HepG2 (cell line): ENCODE data around the gene MTHFD1L. TPM values are rescaled to one million over a fixed set of nuclear protein-coding genes. Genes with fewer than 3 reads are reported as not detected.

Source experiments
- DR1 ChIP-seq: sonication (generic); formaldehyde crosslinking; IDR thresholded peaks from 2 replicates; pipeline ENCODE4 v1.8.0; 2021; ENCODE audit warnings: mild to moderate bottlenecking, missing genetic modification reagents, inconsistent platforms
- ELF4 ChIP-seq: sonication (generic); formaldehyde crosslinking; IDR thresholded peaks from 2 replicates; pipeline ENCODE4 v1.5.0; 2020; ENCODE audit warnings: missing genetic modification reagents, mild to moderate bottlenecking, moderate library complexity, borderline replicate concordance
- FOXK1 ChIP-seq: sonication (generic); formaldehyde crosslinking; IDR thresholded peaks from 2 replicates; pipeline ENCODE4 v1.4.0; 2020; ENCODE audit warnings: low read depth, missing genetic modification reagents, borderline replicate concordance
- GABPB1 ChIP-seq: IDR thresholded peaks from 2 replicates; pipeline ENCODE4 v1.6.1; 2016; ENCODE audit warnings: mild to moderate bottlenecking, missing genetic modification reagents, moderate library complexity, missing compliant biosample characterization
- NKX3-1 ChIP-seq: sonication (generic); formaldehyde crosslinking; IDR thresholded peaks from 2 replicates; pipeline ENCODE4 v1.5.0; 2020; ENCODE audit warnings: missing genetic modification reagents
- PCBP2 ChIP-seq: fragments of 200-400 bp; formaldehyde crosslinking; optimal IDR thresholded peaks from 2 replicates; pipeline ENCODE3; 2018; ENCODE audit warnings: low read length, low read depth; ENCODE audit not compliant: poor library complexity, severe bottlenecking
- RARA ChIP-seq: IDR thresholded peaks from 2 replicates; pipeline ENCODE4 v1.6.1; 2016; ENCODE audit warnings: missing genetic modification reagents, missing compliant biosample characterization
- RELA ChIP-seq: sonication (generic); formaldehyde crosslinking; IDR thresholded peaks from 2 replicates; pipeline ENCODE4 v1.4.0; 2020; ENCODE audit warnings: missing genetic modification reagents
- SIN3B ChIP-seq: fragments of 150-350 bp; IDR thresholded peaks from 2 replicates; pipeline ENCODE4 v1.6.1; 2014; ENCODE audit warnings: low read length
- YEATS4 ChIP-seq: sonication (generic); formaldehyde crosslinking; IDR thresholded peaks from 2 replicates; pipeline ENCODE4 v1.4.0; 2020; ENCODE audit warnings: missing genetic modification reagents, borderline replicate concordance
- ZNF3 ChIP-seq: IDR thresholded peaks from 2 replicates; pipeline ENCODE4 v1.7.0; 2017; ENCODE audit warnings: inconsistent platforms
- ZNF326 ChIP-seq: sonication (generic); formaldehyde crosslinking; IDR thresholded peaks from 2 replicates; pipeline ENCODE4 v1.4.0; 2020; ENCODE audit warnings: missing genetic modification reagents, borderline replicate concordance
- ZNF350 ChIP-seq: sonication (generic); formaldehyde crosslinking; IDR thresholded peaks from 2 replicates; pipeline ENCODE4 v1.4.0; 2020; ENCODE audit warnings: mild to moderate bottlenecking, low read depth, missing genetic modification reagents, borderline replicate concordance
- ZNF639 ChIP-seq: conservative IDR thresholded peaks from 2 replicates; pipeline ENCODE4 v1.6.1; 2018; ENCODE audit warnings: missing genetic modification reagents
- ZNF670 ChIP-seq: sonication (generic); formaldehyde crosslinking; IDR thresholded peaks from 2 replicates; pipeline ENCODE4 v1.8.0; 2022; ENCODE audit warnings: mild to moderate bottlenecking, missing genetic modification reagents, borderline replicate concordance
- ZNF703 ChIP-seq: sonication (generic); formaldehyde crosslinking; IDR thresholded peaks from 2 replicates; pipeline ENCODE4 v1.5.1; 2020; ENCODE audit warnings: missing genetic modification reagents, mild to moderate bottlenecking, moderate library complexity, borderline replicate concordance
- ZNF891 ChIP-seq: sonication (generic); formaldehyde crosslinking; IDR thresholded peaks from 2 replicates; pipeline ENCODE4 v1.5.0; 2020; ENCODE audit warnings: mild to moderate bottlenecking, missing genetic modification reagents
- polyA plus RNA-seq, 8 experiments: library from polyadenylated mRNA; depleted of rRNA in 3 of 8; stranded (reverse) in 7 of 8; unstranded in 1 of 8; fragments of >200 nt; fragmentation: Illumina TruSeq in 4 of 8; extraction: Trizol in 4 of 8; gene quantifications; 2 replicates each; pipeline versions ENCODE4 v1.2.1 to v1.2.3, GENCODE V29; 2011 to 2016; ENCODE audit warnings: low read depth in 4 of 8, missing spikeins in 1 of 8, mixed read lengths in 1 of 8; ENCODE audit not compliant: insufficient read depth in 1 of 8
- total RNA-seq, 5 experiments: library from RNA; depleted of rRNA; stranded (reverse); fragments of >200 nt; fragmentation: Illumina TruSeq; extraction: Trizol; gene quantifications; 2 replicates each; pipeline ENCODE4 v1.2.3, GENCODE V29; 2016; ENCODE audit warnings: low read depth in 1 of 5
- TF ChIP-seq, protein P1 (sequence below), 2 experiments: fragments of 450-650 bp in 1 of 2; sonication (generic) in 1 of 2; formaldehyde crosslinking in 1 of 2; IDR thresholded peaks; 2 replicates each; pipeline versions ENCODE4 v1.6.1 to v1.8.0; 2016 to 2022; ENCODE audit warnings: antibody characterized with exemption in 1 of 2, mild to moderate bottlenecking in 1 of 2, missing genetic modification reagents in 1 of 2

Gene MTHFD1L
- total and polyA plus RNA-seq, 2 of the 13 experiments (the other 11 are each of a cell fraction or from before 2014, with no cell fraction given): 24.0 to 39.6 TPM

GRCh38 chr6:151067684-151068596 lies 202.4 kb downstream of the MTHFD1L start (continued):
- TF ChIP-seq ZNF3 (CRISPR knock-in tag): peak; percentile 60; the same call in 1 of the 2 replicates
- no peak; the same call in 1 of the 2 replicates for TF ChIP-seq ZNF639 (CRISPR knock-in tag)
- peak; percentile 92 for TF ChIP-seq RARA (CRISPR knock-in tag)
- no peak for TF ChIP-seq ZNF703 (CRISPR knock-in tag)
- peak; percentile 26 for TF ChIP-seq ZNF670 (CRISPR knock-in tag)
- no peak for TF ChIP-seq ELF4
- TF ChIP-seq SIN3B: no peak
- TF ChIP-seq PCBP2: no peak
- TF ChIP-seq ZNF350 (CRISPR knock-in tag): peak; percentile 40; the same call in 1 of the 2 replicates
- no peak for TF ChIP-seq YEATS4 (CRISPR knock-in tag)
- no peak for TF ChIP-seq NKX3-1 (CRISPR knock-in tag)
- TF ChIP-seq ZNF891: no peak
- TF ChIP-seq RELA (CRISPR knock-in tag): no peak
- no peak for TF ChIP-seq ZNF326 (CRISPR knock-in tag)
- TF ChIP-seq GABPB1 (CRISPR knock-in tag): no peak; the same call in 1 of the 2 replicates
- TF ChIP-seq DR1: no peak
- TF ChIP-seq, protein P1, sequence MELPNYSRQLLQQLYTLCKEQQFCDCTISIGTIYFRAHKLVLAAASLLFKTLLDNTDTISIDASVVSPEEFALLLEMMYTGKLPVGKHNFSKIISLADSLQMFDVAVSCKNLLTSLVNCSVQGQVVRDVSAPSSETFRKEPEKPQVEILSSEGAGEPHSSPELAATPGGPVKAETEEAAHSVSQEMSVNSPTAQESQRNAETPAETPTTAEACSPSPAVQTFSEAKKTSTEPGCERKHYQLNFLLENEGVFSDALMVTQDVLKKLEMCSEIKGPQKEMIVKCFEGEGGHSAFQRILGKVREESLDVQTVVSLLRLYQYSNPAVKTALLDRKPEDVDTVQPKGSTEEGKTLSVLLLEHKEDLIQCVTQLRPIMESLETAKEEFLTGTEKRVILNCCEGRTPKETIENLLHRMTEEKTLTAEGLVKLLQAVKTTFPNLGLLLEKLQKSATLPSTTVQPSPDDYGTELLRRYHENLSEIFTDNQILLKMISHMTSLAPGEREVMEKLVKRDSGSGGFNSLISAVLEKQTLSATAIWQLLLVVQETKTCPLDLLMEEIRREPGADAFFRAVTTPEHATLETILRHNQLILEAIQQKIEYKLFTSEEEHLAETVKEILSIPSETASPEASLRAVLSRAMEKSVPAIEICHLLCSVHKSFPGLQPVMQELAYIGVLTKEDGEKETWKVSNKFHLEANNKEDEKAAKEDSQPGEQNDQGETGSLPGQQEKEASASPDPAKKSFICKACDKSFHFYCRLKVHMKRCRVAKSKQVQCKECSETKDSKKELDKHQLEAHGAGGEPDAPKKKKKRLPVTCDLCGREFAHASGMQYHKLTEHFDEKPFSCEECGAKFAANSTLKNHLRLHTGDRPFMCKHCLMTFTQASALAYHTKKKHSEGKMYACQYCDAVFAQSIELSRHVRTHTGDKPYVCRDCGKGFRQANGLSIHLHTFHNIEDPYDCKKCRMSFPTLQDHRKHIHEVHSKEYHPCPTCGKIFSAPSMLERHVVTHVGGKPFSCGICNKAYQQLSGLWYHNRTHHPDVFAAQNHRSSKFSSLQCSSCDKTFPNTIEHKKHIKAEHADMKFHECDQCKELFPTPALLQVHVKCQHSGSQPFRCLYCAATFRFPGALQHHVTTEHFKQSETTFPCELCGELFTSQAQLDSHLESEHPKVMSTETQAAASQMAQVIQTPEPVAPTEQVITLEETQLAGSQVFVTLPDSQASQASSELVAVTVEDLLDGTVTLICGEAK (IDR thresholded peaks at IDR 0.05): no peak
- TF ChIP-seq, protein P1 (CRISPR knock-in tag; IDR thresholded peaks at IDR 0.05): no peak; the same call in 1 of the 2 replicates
- TF ChIP-seq FOXK1: peak; percentile 91; the same call in 1 of the 2 replicates
